GM18907 (cell line): Measurements from ENCODE around the gene HS6ST2.
"Not testable (repeated sequence)": the region's sequence is repeated elsewhere in the genome, so short reads cannot be mapped to it uniquely, and the experiment has no call there.

Experiments
- ATAC-seq: cut with Tn5 transposase; IDR thresholded peaks from one replicate; pipeline ENCODE4 v1.9.1; 2021; ENCODE audit warnings: mild to moderate bottlenecking, moderate library complexity; ENCODE audit not compliant: unreplicated experiment

HS6ST2 gene

DNA sequence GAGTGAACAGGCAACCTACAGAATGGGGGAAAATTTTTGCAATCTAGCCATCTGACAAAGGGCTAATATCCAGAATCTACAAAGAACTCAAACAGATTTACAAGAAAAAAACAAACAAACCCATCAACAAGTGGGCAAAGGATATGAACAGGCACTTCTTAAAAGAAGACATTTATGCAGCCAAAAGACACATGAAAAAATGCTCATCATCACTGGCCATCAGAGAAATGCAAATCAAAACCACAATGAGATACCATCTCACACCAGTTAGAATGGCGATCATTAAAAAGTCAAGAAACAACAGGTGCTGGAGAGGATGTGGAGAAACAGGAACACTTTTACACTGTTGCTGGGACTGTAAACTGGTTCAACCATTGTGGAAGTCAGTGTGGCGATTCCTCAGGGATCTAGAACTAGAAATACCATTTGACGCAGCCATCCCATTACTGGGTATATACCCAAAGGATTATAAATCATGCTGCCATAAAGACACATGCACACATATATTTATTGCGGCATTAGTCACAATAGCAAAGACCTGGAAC, 13.3 kb downstream of the HS6ST2 start:
- not testable (repeated sequence) for ATAC-seq

DNA sequence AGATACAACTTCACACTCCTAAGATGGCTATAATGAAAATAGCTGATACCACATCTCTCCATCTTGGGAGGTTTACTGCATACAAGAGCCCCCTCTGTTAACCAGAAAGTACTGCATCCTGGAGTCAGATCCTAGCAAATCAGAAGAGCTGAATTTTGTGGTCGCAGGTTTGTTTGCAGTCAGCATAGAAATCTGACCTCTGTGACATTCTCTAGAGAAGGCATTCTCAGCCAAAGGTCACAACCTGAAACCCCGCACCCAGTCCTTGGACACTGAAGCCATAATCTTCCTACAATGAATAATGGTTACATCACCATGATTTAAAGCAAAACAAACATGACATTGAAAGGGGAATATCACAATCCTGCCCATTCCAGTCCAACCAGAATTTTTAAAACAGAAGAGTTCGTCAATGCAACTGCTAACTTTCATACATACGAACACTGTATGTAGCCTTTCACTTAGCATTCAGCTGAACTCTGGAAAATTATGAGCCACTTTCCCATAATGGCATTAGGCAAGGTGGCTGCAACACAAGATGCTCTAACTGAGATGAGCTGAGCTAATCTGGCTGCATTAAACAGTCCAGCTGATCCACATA, 17.6 kb downstream of the HS6ST2 start:
- ATAC-seq = no peak

DNA sequence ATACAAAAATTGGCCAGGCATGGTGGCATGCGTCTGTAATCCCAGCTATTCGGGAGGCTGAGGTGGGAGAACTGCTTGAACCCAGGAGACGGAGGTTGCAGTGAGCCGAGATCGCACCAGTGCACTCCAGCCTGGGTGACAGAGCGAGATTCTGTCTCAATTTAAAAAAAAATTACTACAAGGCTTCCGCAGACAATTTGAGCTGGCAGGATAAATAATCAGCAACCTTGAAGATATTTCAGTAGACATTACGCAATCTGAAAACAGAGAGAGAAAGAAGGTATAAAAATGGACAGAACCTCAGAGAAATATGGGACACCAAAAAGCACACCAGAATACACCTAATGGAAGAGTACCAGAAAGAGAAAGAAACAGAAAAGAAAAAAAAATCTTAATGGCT, 25.3 kb downstream of the HS6ST2 start:
- ATAC-seq = no peak

DNA sequence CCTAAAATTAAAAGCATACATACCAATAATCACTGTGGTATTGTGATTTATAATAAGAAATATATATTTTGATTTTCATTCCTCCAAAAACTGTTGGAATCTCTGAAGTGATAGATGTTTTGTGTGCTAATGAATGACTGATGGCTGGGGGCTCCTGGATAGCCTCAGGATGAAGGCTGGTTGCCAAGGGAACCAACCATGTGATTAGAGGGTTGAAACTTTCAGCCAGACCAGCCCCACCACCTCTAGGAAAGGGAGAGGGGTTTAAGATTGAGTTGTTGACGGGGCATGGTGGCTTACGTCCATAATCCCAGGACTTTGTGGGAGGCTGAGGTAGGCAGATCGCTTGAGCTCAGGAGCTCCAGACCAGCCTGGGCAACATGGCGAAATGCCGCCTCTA, 34.0 kb downstream of the HS6ST2 start:
- no peak for ATAC-seq

DNA sequence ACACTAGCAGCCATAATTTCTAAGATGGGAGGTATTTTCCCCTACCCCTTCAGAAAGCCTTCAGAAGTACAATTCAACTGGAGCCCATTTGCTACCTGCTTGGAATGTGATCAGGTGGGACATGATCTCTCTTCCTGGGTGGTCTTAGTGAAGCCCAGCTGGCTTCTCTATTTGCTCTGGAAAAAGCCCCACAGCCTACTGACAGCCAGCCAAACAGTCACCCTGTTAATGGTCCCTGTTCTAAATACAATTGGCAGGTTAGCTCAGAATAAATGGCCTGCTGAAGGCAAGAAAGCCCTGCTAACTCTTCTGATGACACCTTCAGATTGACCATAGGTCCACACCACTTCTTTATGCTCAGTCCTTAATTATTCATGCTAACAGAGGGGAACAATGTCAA, 39.9 kb downstream of the HS6ST2 start:
- no peak for ATAC-seq

DNA sequence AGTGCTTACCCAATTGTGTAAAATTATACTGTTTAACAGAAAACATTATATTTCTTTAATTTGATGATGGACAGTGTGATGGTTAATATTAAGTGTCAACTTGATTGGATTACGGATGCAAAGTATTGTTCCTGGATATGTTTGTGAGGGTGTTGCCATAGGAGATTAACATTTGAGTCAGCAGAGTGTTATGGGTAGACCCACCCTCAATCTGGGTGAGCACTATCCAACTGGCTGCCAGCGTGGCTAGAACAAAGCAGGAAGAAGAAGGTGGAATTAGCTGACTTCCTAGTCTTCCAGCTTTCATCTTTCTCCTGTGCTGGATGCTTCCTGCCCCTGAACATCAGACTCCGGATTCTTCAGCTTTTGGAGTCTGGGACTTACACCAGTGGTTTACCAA, 42.1 kb downstream of the HS6ST2 start:
- no peak for ATAC-seq

DNA sequence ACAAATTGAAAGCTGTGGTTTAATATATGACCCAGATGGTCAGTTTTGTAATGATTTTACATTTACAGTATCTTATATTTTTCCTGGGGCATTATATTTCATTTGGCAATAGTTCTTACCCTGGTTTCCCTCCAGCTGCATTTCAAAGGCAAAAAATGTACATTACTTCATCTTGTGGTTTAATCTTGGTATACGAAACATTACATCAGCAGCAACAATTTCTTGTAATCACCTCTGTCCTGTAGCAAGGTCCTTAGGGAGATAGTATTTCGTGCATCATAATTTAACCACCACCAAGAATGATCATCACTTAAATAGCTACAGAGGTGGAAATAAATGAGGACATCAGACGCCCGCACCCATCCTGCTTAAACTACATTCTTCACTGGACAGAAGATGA, 48.8 kb downstream of the HS6ST2 start:
- no peak for ATAC-seq

DNA sequence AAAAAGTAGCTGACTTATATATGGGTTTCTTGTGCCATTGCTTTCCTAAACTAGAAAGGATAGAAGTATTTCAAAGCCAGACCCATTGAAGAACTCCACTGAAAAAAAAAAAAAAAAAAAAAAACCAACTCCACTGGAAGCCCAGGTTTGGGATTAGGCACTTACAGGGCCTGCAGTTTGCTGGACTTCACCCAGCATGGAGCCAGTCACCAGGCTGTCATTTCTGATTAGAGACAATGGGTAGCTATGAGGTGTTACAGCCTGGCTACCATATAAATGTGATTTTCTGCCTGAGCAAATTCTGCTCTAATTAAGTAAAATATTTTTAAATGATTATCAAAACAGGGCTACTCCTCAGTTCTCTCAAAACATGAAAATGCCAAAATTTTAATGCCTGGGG, 49.5 kb downstream of the HS6ST2 start:
- no peak for ATAC-seq

DNA sequence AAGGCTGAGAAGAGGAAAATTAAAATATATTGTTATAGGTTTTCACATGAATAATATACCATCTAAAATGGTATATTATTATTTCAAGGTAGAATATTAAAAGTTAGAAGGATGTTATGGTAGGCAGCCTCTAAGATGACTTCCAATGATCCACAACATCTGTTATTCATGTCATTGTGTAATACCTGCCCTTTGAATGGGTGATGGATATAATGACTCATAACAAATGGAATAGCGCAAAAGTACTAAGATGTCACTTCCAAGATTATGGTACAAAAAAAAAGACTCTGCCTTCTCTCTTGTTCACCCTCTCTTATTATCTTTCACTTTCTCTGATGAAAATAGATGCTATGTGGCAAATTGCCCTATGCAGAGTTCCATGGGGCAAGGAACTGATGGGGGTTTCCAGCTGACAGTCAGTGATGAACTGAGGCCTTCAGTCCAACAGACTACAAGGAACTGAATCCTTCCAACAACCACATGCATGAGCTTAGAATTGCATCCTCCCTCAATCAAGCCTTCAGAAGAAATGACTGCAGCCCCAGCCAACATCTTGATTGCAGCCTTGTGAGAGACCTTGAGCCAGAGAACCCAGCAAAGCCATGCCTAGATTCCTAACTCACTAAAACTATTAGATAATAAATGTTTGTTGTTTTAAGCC, 57.7 kb downstream of the HS6ST2 start:
- no peak for ATAC-seq

DNA sequence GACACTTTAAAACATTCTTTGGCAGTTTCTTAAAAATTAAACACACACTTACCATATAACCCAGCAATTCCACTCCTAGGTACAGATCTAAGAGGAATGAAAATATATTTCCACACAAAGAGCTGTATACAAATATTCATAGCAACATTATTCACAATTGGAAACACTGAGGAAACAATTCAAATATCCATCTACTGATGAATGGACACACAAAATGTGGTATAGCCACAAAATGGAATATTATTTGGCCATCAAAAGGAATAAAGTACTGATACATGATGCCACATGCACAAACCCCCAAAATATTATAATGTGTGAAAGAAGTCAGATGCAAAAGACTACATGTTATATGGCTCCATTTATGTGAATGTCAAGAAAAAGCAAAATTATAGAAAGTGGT, 70.9 kb downstream of the HS6ST2 start:
- ATAC-seq = no peak

DNA sequence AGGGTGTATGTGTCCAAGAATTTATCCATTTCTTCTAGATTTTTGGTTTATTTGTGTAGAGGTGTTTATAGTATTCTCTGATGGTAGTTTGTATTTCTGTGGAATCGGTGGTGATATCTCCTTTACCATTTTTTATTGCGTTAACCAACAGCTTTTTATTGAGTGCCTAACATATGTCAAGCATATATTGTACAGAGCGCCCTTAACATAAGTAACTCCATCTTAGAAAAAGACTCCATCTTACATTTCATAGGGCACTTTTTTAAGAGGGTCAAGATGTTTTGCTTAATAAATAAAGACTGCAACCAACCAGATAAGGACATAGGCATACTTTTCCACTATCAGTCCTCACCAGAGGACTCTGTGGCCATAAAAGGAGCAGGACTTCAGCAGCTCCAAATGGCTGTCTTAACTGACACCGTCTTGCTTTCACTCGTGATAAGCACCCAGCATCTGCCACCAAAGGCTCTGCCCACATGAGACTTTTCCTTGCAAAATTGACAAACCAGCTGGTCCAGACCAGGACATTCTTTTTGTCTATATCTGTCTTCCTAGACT, 75.0 kb downstream of the HS6ST2 start:
- ATAC-seq = no peak

DNA sequence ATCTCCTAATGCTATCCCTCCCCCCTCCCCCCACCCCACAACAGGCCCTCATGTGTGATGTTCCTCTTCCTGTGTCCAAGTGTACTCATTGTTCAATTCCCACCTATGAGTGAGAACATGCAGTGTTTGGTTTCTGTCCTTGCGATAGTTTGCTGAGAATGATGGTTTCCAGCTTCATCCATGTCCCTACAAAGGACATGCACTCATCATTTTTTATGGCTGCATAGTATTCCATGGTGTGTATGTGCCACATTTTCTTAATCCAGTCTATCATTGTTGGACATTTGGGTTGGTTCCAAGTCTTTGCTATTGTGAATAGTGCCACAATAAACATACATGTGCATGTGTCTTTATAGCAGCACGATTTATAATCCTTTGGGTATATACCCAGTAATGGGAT, 77.7 kb downstream of the HS6ST2 start:
- not testable (repeated sequence) for ATAC-seq

DNA sequence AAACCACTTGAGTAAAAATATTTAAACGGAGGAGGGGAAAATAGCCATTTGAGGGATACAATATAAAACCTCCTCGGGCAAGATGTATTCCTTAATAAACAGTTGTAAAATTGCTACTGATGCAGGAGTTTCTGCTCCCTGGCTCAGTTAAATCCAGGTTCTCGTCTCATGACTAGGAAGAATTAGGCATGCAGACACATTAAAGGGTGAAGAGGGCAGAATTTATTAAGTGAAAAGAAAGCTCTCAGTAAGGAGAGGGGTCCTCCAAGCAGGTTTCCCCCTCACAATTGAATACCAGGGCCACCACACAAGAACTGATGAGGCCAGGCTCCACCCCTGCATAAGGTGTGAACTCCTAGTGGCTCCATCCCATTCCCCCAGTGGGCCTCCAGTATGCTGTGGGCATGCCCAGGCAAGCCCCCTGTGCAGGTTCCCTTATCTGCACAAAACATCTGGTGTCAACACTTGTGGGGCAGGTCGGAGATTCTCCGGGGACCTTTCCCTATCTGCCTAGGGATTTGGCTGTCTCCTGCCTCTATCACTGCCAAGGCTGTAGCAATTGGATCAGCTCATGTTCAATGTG, 80.4 kb downstream of the HS6ST2 start:
- ATAC-seq = no peak

DNA sequence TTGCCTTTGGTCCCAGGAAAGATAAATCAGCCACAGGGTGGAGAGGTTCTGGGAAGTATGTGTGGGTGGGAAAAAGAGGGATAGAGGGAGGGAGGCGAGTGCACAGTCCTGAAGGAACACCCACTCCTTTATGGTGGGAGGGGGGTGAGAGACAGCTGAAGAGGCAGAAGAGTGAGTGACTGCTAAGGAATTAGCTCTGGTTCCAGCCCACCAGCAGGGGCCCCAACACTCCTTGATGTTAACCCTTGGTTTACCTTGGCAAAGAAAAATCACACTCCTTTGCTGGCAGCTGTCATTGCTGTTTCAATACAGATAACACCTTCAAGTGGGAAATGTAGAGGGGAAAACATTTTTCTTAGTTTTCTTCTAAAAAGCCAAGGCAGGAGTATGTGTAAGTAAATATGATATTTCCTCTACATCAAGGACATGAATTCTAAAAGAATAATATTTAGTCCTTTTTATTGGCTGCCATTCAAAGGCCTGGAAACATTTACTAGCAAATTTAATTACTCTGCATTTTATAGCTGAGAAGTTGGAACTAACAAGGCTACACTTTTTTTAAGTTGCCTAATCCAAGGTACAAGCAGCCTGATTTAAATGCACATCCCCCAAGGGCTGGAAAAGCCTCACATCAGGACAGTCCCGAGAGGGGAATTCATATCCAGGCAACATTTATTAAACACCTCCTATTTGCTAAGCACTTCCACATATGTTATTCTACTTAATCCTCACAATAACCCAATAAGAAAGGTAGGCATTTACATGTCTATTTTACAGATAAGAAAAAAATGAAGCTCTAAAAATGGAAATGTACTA, 81.7 kb downstream of the HS6ST2 start:
- no peak for ATAC-seq

DNA sequence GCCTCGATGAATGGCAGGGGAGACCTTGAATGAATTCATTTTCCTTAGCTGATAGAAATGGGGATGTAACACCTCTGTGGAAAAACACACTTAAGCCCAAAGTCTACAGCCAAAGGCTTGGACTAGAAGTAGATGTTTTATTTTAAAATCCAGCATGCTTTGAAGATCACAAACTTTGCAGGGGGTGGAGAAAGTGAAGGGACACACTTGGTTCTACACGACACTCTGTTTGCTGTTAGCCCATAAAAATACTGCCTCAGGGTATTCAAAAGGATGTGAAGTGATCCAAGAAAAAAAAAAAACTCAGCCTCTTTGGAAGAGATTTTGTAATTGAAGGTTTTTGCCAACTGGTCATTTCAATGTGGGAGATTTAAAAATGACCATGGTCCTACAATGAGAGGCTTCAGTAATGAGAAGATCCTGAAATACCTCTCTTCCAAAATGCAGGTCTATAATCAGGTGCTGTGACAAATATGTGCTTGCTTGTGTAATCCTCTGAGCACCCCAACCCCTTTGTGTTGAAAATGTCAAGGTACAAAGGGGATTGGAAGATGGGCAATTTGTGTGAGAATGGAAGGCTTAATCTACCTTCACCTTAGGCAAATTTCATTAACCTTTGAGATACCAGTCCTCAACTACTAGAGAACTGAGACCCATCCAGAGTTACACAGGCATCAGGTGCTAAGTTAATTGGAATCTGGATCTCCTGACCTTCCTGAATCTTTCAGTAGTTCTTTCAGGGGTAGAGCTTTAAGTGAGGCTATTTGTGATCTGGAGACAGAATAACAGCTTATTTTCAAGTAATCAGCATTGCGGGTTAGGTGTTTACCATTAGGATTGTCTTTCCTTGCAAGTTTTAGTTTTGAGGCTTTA, 82.5 kb downstream of the HS6ST2 start:
- no peak for ATAC-seq

DNA sequence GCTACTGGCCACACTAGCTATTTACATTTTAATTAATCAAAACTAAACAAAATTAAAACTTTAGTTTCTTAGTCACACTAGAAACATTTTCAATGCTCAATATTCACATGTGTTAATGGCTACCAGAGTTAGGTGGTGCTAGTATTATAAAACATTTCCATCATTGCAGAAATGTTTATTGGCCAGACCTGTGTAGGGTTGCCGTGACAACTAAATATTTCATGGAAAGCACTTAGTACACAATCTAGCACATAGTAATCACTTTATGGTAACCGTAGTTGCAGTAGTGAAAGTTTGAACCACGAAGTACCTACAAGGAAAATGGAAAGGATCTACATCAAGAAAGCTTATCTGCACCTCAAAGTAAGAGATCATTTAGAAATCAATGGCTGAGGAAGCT, 95.9 kb downstream of the HS6ST2 start:
- ATAC-seq = no peak

DNA sequence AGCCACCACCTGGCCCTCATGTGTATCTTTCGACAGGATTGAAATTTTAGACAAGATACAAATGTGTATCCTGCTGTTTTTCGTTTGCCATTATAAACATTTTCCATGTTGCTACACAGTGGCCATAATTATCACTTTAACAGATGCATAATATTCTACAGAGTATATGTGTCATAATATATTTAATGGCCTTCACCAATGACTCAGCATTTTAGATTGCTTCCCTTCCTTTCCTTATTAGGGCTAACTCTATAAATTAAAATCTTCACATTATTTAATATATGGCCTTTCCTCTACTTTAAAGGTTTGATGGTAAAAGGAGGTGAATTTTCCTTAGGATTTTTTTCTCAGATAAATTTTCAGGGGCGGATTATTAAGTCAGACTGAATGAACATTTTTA, 97.4 kb downstream of the HS6ST2 start:
- no peak for ATAC-seq

DNA sequence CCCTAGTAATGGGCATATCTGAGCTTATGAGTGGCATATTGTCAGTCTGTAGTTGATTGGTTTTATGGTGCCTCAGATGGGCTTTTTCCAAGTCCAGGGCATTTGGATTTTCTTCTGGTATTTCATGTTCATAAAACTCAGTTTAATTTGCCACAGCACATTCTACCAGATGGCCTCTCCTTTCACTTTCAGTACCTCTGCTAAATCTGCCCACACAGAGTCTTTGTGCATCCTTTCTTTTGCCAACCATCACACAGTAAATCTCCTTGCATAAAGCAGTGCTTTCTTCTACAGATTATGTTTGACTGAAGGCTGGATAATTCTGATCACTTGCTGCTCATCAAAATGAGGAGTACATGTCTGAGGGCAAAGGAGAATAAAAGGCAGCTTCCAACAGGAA, 98.2 kb downstream of the HS6ST2 start:
- ATAC-seq = no peak

DNA sequence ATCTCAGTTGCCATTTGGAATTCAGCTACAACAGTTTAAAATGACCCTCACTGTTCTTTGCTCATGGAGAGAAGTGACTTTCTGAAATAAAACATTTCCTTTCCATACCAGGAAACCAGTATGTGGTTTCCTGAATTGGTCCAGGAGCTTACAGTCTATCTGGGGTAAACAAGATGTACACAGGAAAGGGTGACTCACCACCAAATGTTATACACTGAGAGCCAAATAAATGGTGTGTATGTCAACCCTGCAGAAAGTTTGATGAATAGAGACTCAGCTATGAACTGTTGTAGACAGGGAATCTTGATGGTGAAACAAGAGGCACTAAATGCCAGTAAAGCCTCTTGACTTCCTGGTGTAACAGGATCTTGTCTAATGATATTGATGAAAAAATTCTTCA, 100.4 kb downstream of the HS6ST2 start:
- no peak for ATAC-seq

DNA sequence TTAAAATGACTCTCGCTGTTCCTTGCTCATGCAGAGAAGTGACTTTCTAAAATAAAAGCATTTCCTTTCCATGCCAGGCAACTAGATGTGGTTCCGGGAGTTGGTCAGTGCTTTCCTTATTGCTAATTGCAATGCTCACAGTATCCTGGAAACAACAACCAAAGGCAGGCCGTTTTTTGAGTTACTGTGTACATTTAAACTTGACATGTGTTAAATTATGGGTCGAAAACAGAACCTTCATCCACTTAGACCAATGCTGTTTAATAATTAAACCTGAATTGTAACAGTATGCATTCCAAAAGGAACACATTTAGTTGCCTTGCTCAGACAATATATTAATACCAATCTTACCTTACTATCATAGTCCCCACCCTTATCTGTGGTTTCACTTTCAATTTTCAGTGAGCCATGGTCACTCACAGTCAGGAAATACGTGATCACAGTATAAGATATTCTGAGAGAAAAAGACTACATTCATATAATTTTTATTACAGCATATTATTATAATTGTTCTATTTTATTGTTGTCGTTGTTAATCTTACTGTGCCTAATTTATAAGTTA, 102.6 kb downstream of the HS6ST2 start:
- ATAC-seq = no peak
